Trophoblast cell (in vitro differentiated cells and primary cell): ENCODE data around the gene GRAMD4.
A peak's percentile ranks its signal among the peaks of the same experiment; 100 is the strongest.

Experiments used
- DNase-seq, 2 donors: peaks; one replicate each; pipeline ENCODE4 v3.0.0-alpha.2; 2016
- H2AFZ ChIP-seq: 2 replicates; pipeline ENCODE4 v1.6.1; 2013; ENCODE audit warnings: low read length, moderate library complexity, mild to moderate bottlenecking; ENCODE audit not compliant: insufficient read depth, poor library complexity
- H2AK5ac ChIP-seq: 2 replicates; pipeline ENCODE4 v1.6.1; 2013; ENCODE audit warnings: mild to moderate bottlenecking, low read length
- H2BK120ac ChIP-seq: 2 replicates; pipeline ENCODE4 v1.6.1; 2013; ENCODE audit warnings: low read length, mild to moderate bottlenecking, moderate library complexity; ENCODE audit not compliant: insufficient read depth, poor library complexity
- H2BK12ac ChIP-seq: 2 replicates; pipeline ENCODE4 v1.6.1; 2013; ENCODE audit warnings: mild to moderate bottlenecking, low read length, moderate library complexity
- H2BK5ac ChIP-seq: 2 replicates; pipeline ENCODE4 v1.6.1; 2013; ENCODE audit warnings: low read length, low read depth, moderate library complexity, mild to moderate bottlenecking; ENCODE audit not compliant: poor library complexity
- H3K14ac ChIP-seq: 2 replicates; pipeline ENCODE4 v1.6.1; 2013; ENCODE audit warnings: mild to moderate bottlenecking, low read length
- H3K18ac ChIP-seq: 2 replicates; pipeline ENCODE4 v1.6.1; 2013; ENCODE audit warnings: mild to moderate bottlenecking, low read length
- H3K23ac ChIP-seq: 2 replicates; pipeline ENCODE4 v1.6.1; 2013; ENCODE audit warnings: low read length
- H3K27ac ChIP-seq: 2 replicates; pipeline ENCODE4 v1.5.1; 2013; ENCODE audit warnings: low read depth, mild to moderate bottlenecking, inconsistent platforms, low read length, moderate library complexity
- H3K27me3 ChIP-seq: 2 replicates; pipeline ENCODE4 v1.6.1; 2013; ENCODE audit warnings: inconsistent platforms, mild to moderate bottlenecking, low read length, moderate library complexity; ENCODE audit not compliant: insufficient read depth
- H3K36me3 ChIP-seq, 2 experiments: 1 replicate in 1 of 2; 2 replicates in 1 of 2; pipeline ENCODE4 v1.6.1; 2013; ENCODE audit warnings: low read length in 2 of 2, mild to moderate bottlenecking in 2 of 2, moderate library complexity in 1 of 2; ENCODE audit not compliant: insufficient read depth in 2 of 2, control insufficient read depth in 1 of 2
- H3K4ac ChIP-seq: 2 replicates; pipeline ENCODE4 v1.6.1; 2013; ENCODE audit warnings: low read depth, mild to moderate bottlenecking, low read length, moderate library complexity
- H3K4me1 ChIP-seq, 2 experiments: 1 replicate in 1 of 2; 2 replicates in 1 of 2; pipeline ENCODE4 v1.6.1; 2013; ENCODE audit warnings: low read length in 2 of 2, mild to moderate bottlenecking in 2 of 2, moderate library complexity in 1 of 2; ENCODE audit not compliant: insufficient read depth in 2 of 2, control insufficient read depth in 1 of 2
- H3K4me2 ChIP-seq: 2 replicates; pipeline ENCODE4 v1.6.1; 2013; ENCODE audit warnings: inconsistent platforms, mild to moderate bottlenecking, low read length, moderate library complexity
- H3K4me3 ChIP-seq: 2 replicates; pipeline ENCODE4 v1.5.1; 2013; ENCODE audit warnings: mild to moderate bottlenecking, low read depth, low read length, inconsistent platforms
- H3K79me1 ChIP-seq: one replicate; pipeline ENCODE4 v1.6.1; 2013; ENCODE audit warnings: low read length
- H3K79me2 ChIP-seq: 2 replicates; pipeline ENCODE4 v1.6.1; 2013; ENCODE audit warnings: low read length, mild to moderate bottlenecking; ENCODE audit not compliant: control insufficient read depth, insufficient read depth, poor library complexity
- H3K9ac ChIP-seq: 2 replicates; pipeline ENCODE4 v1.6.1; 2013; ENCODE audit warnings: mild to moderate bottlenecking, low read length
- H3K9me3 ChIP-seq: 2 replicates; pipeline ENCODE4 v1.6.1; 2013; ENCODE audit warnings: low read depth, mild to moderate bottlenecking, control low read depth, inconsistent platforms, low read length; ENCODE audit not compliant: insufficient read depth
- H4K12ac ChIP-seq: 2 replicates; pipeline ENCODE4 v1.6.1; 2013; ENCODE audit warnings: low read depth, mild to moderate bottlenecking, low read length, moderate library complexity
- H4K8ac ChIP-seq: 2 replicates; pipeline ENCODE4 v1.6.1; 2013; ENCODE audit warnings: low read depth, mild to moderate bottlenecking, low read length, moderate library complexity
- H4K91ac ChIP-seq: one replicate; pipeline ENCODE4 v1.6.1; 2013; ENCODE audit warnings: low read depth, mild to moderate bottlenecking, low read length, moderate library complexity
- WGBS: extraction: QIAGEN DNeasy Blood & Tissue Kit; methylation state at CpG from one replicate; pipeline ENCODE4 v1.1.7; 2013; ENCODE audit warnings: missing lambda C conversion rate; ENCODE audit not compliant: insufficient read length, insufficient coverage; ENCODE audit errors: extremely low coverage; 5-methylcytosine and 5-hydroxymethylcytosine counted together

GRAMD4 gene

DNA sequence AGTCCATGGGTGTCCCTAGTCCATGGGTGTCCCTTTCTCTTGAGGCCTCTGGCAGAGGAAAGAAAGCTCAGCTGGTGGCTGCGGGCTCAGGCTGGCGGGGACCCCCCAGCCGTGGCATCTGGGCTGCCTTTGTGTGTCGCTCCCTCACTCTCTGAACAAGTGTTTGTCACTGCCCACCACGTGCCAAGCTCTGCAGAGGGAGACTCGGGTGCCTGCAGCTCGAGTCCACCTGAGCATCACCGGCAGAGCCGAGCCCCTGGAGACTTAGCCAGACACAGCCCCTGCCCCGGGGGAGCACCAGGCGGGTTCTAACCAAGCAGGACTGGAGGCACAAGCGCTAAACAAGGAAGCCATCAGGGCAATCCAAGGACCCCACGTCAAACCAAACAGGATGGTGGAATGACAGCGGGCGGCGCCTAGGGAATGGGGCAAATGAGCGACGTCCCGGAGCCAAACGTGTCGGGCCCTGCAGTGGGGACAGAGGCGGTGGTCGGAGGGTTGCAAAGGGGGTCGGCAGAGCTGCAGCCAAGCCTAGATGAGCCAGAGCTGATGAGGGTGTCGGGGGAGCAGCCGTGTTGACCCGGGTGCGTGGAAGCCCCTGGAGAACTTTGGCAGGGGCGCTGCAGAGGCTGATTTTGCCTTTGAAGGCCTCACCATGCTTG is 2.1 kb upstream of the GRAMD4 start:
- Histone ChIP-seq H3K14ac (no peak overlapping the region), H3K27me3 (no peaks in the 10 kb centered on the region), H2AK5ac (no peak overlapping the region), H4K12ac (no peak overlapping the region), H3K4me3 (no peak overlapping the region), H4K8ac (no peak overlapping the region), H3K79me2 (peaks cover 2% of the 10 kb centered on the region), H3K27ac (no peak overlapping the region), H2BK12ac (no peak overlapping the region), H3K18ac (no peak overlapping the region), H4K91ac (no peak overlapping the region), H3K36me3 (no peaks in the 10 kb centered on the region), H3K4me2 (no peak overlapping the region), H3K4me1 (peaks cover 10 to 13% of the 10 kb centered on the region in 2 experiments), H3K79me1 (no peaks in the 10 kb centered on the region), H3K9me3 (peaks cover 8% of the 10 kb centered on the region), H3K9ac (no peak overlapping the region), H3K23ac (no peak overlapping the region), H2BK5ac (no peak overlapping the region), H2BK120ac (no peak overlapping the region), H3K4ac (no peak overlapping the region), H2AFZ (peak overlapping the region; percentile 24)
- DNase-seq: no peak
- WGBS: no CpG with 5 or more reads among the region's 29 CpGs

DNA sequence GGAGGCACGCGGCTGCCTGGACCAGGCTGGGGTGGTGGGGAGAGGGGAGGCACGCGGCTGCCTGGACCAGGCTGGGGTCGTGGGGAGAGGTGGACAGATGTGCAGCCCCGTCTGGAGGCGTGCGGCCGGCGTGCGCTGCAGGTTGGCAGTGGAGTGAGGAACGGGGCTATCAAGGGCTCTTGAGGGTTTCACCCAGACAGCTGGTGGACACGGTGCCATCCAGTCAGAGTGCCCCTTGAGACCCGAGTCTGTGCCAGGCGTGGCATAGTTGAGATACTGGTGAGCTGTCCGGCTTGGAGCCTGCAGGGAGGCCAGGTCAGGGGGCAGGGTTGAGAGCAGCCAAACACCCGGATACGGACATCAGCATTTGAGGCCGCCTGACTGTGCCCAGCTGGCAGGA is 1.5 kb upstream of the GRAMD4 start:
- Histone ChIP-seq H3K4me2 (no peak overlapping the region), H3K9me3 (peaks cover 7% of the 10 kb centered on the region), H2BK5ac (no peak overlapping the region), H4K12ac (no peak overlapping the region), H3K4me1 (peaks cover 6 to 9% of the 10 kb centered on the region in 2 experiments), H4K91ac (no peak overlapping the region), H4K8ac (no peak overlapping the region), H3K27me3 (no peaks in the 10 kb centered on the region), H2AFZ (peak overlapping the region; percentile 24), H3K23ac (no peak overlapping the region), H3K79me1 (no peaks in the 10 kb centered on the region), H3K27ac (no peak overlapping the region), H2BK120ac (no peak overlapping the region), H3K4me3 (no peak overlapping the region), H2BK12ac (no peak overlapping the region), H3K18ac (no peak overlapping the region), H3K36me3 (no peaks in the 10 kb centered on the region), H3K14ac (no peak overlapping the region), H2AK5ac (no peak overlapping the region), H3K4ac (no peak overlapping the region), H3K9ac (no peak overlapping the region), H3K79me2 (peaks cover 2% of the 10 kb centered on the region)
- no CpG with 5 or more reads among the region's 19 CpGs for WGBS
- no peak for DNase-seq

DNA sequence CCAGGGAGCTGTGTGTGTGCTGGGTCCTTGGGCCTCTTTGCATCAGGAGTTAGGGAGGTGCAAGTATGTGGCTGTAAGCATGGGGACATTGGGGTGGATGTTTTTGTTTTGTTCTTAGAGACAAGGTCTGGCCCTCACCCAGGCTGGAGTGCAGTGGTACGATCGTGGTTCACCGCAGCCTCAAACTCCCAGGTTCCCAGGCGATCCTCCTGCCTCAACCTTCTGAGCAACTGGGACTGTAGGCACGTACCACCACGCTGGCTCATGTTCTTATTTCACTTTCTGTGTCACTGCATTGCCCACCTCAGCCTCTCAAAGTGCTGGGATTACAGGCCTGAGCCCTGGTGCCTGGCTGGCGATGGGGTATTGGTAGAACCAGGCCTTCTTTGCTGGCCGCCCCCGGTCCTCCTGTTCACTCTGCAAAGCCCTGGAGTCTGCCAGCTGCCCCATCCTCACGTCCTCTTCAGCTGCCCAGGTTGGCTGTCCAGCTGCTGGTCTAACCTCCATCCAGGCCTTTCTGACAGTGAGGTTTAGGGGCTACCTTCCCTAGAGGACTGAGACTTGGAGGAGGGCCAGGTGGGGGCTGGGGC is 851 bp upstream of the GRAMD4 start:
- no CpG with 5 or more reads among the region's 10 CpGs for WGBS
- peak overlapping the region; percentile 14 for H2AK5ac ChIP-seq
- H3K79me1 ChIP-seq: no peaks in the 10 kb centered on the region
- no peak overlapping the region for H4K12ac ChIP-seq
- no peak overlapping the region for H3K27ac ChIP-seq
- no peak overlapping the region for H3K14ac ChIP-seq
- no peak overlapping the region for H3K23ac ChIP-seq
- peak overlapping the region; percentile 2 for H4K8ac ChIP-seq
- no peaks in the 10 kb centered on the region for H3K36me3 ChIP-seq
- no peak overlapping the region for H3K4me3 ChIP-seq
- H2BK12ac ChIP-seq: no peak overlapping the region
- H3K9ac ChIP-seq: no peak overlapping the region
- peak overlapping the region; percentile 39 for H3K18ac ChIP-seq
- no peak overlapping the region for H4K91ac ChIP-seq
- peaks cover 2% of the 10 kb centered on the region for H3K79me2 ChIP-seq
- H2BK120ac ChIP-seq: no peak overlapping the region
- H2AFZ ChIP-seq: no peak overlapping the region
- H3K27me3 ChIP-seq: no peaks in the 10 kb centered on the region
- H3K9me3 ChIP-seq: peaks cover 7% of the 10 kb centered on the region
- no peak overlapping the region for H3K4ac ChIP-seq
- no peak overlapping the region for H2BK5ac ChIP-seq
- peaks cover 6 to 9% of the 10 kb centered on the region in 2 experiments for H3K4me1 ChIP-seq
- no peak for DNase-seq
- H3K4me2 ChIP-seq: no peak overlapping the region

DNA sequence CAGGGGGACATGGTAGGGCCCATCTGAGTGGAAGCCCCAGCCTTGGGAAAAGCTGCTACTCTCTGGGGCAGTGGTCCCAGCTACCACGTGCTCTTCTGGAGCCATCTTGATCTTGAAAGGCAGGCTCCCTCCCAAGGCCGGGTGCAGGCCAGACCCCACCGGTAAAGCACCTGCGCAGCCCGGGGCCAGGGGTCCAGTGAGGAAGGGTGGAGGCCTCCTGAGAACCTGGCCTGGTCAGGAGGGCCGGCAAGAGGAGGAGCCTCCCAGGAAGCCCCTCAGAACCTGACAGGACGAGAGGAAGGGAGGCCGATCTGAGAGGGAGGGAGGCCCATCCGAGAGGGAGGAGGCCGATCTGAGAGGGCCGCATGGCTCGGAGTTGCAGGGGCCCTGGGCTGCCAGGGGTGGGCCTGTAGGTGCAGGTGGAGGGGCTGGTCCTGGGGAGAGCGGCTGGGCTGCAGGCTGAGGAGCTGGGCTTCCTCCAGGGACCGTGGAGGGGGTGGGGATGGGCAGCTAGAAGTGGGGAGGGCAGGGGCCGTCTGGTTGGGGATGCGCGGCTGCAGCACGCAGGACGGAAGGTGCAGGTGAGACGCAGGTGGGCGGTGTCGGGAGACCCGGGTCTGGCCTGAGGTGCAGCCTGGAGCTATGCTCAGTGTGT is 529 bp downstream of the GRAMD4 start:
- Histone ChIP-seq H3K4me3 (no peak overlapping the region), H3K79me1 (no peaks in the 10 kb centered on the region), H3K4ac (no peak overlapping the region), H4K12ac (no peak overlapping the region), H3K4me2 (no peak overlapping the region), H3K18ac (no peak overlapping the region), H2BK5ac (no peak overlapping the region), H3K14ac (no peak overlapping the region), H2AFZ (no peak overlapping the region), H3K27me3 (no peaks in the 10 kb centered on the region), H3K4me1 (peaks cover 6 to 9% of the 10 kb centered on the region in 2 experiments), H2BK12ac (no peak overlapping the region), H2AK5ac (no peak overlapping the region), H4K8ac (no peak overlapping the region), H3K9me3 (peaks cover 4% of the 10 kb centered on the region), H2BK120ac (no peak overlapping the region), H3K79me2 (peaks cover 2% of the 10 kb centered on the region), H4K91ac (no peak overlapping the region), H3K27ac (no peak overlapping the region), H3K23ac (no peak overlapping the region), H3K9ac (no peak overlapping the region), H3K36me3 (no peaks in the 10 kb centered on the region)
- no peak for DNase-seq
- WGBS: no CpG with 5 or more reads among the region's 23 CpGs
